Right ventricle myocardium superior (tissue), 1 donor: Measurements from ENCODE around the gene TRIM7. TPM values are rescaled to one million over a fixed set of nuclear protein-coding genes. Genes with fewer than 3 reads are reported as not detected.
"Not testable (repeated sequence)": the region's sequence is repeated elsewhere in the genome, so short reads cannot be mapped to it uniquely, and the experiment has no call there.

ENCODE experiments used
- ATAC-seq: fragments of 200-7000 bp; cut with Tn5 transposase; one replicate; pipeline ENCODE4 v1.9.1; 2020; ENCODE audit warnings: mild to moderate bottlenecking; ENCODE audit not compliant: poor library complexity
- DNase-seq: peaks from one replicate; pipeline ENCODE4 v3.0.0-alpha.2; 2020
- intact Hi-C: fragments of 100-400 bp; cut with DNase I; formaldehyde crosslinking; loops from one replicate; pipeline ENCODE4 v1.11.2; 2022
- microRNA-seq: library from miRNA; unstranded; fragments of <30 nt; microRNA quantifications from one replicate; pipeline ENCODE4 v1.2.0, GENCODE V29; 2020
- total RNA-seq: library from RNA; stranded (reverse); fragmentation: NEBNext Ultra II Directional; extraction: Animal tissue kit (Norgen Biotek cat#: 25700); gene quantifications from one replicate; pipeline ENCODE4 v1.2.1, GENCODE V29; 2021
- donor health status: DM: no; HTN: yes; CAD: no; lungs with severe emphysema.

TRIM7 gene
- total RNA-seq, 1 donor from 2014 or later = 10.8 TPM

DNA sequence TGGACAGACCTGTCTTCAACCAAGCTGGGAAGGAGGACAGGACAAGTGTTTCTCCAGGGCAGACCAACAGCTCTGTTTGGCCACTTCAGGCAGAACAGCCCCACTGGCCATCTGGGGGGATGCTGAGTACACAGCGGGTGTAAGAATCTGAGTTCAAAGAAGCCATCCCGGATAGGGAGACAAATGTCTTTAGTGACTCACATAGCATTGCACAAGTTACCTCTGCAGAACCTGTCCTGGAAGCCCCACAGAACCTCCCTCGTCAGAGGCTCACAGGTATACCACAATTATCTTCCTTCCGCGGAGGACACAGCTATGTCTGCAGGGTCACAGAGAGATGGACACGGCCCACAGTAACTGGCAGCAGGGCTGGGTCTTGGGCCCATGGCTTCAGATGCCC is 55.6 kb downstream of the TRIM7 start:
- intact Hi-C loops = no loop called here
- ATAC-seq = no peak
- no peak for DNase-seq

DNA sequence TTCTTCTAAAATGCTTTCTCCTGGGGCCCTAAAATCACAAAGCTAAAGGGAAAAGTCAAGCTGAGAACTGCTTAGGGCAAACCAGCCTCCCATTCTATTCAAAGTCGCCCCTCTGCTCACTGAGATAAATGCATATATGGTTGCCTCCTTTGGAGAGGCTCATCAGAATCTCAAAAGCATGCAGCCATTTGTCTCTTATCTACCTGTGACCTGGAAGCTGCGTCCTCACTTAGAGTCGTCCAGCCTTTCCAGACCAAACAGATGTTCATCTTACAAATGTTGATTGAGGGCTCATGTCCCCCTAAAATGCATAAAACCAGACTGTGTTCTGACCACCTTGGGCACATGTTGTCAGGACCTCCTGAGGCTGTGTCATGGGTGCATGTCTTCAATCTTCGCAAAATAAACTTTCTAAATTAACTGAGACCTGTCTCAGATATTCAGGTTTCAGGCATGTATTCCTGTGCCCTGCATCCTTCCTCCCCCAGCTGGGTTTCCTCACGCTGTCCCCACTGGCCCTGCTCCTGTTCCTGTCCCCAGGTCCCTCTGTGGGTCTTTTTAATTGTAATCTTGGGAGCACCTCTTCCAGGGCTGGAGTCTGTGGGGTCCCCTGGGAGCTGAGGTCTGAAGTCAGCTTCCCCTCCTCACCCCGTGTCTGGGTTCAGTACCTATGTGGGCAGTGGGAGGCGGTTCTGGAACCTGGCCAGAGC is 57.9 kb downstream of the TRIM7 start, which contains the start of gene OR2V2:
Gene OR2V2 (plus strand): TSS at position 660 of the 710 bp plus-strand sequence. CDS start 7,357 bp downstream, outside the sequence.
- DNase-seq, intact Hi-C loops, ATAC-seq: not testable (repeated sequence)

- DNase-seq = no peak
- no peak for ATAC-seq
- intact Hi-C loops = no loop called here
Observed at GRCh38 chr5:181145133-181145532, 59.9 kb downstream of the TRIM7 start.

Small RNAs within 50 kb of the gene (microRNA-seq; reads per million reads assigned to microRNA genes)
- not detected for gene MIR4638

Other genes with a start within 250 kb of the TRIM7 start
- not detected for gene BTNL3, start 216.3 kb downstream of the TRIM7 start, total RNA-seq
- 38.9 TPM for gene BTNL9, start 164.9 kb downstream of the TRIM7 start, total RNA-seq
- not detected for gene OR2V1, start 74.0 kb downstream of the TRIM7 start, total RNA-seq
- gene OR2V2, start 57.6 kb downstream of the TRIM7 start, total RNA-seq = not detected
- gene TRIM41, start 18.1 kb upstream of the TRIM7 start, total RNA-seq = 20.7 TPM
- gene RACK1, start 38.7 kb upstream of the TRIM7 start, total RNA-seq = 577 TPM
- gene TRIM52, start 55.9 kb upstream of the TRIM7 start, total RNA-seq = 9.3 TPM
- not detected for gene OR4F3, start 162.1 kb upstream of the TRIM7 start, total RNA-seq